ENCODE data around the gene EIF3C.
"Not testable (repeated sequence)": the region's sequence is repeated elsewhere in the genome, so short reads cannot be mapped to it uniquely, and the experiment has no call there.

- not testable (repeated sequence) for TF ChIP-seq CTCF, POLR2A (IDR thresholded peaks at IDR 0.05)
Observed at GRCh38 chr16:28731253-28731652, 20.0 kb downstream of the EIF3C start.

All from esophagus squamous epithelium (tissue), 4 donors.